ENCODE data around the gene GPR62. TPM values are rescaled to one million over a fixed set of nuclear protein-coding genes. Genes with fewer than 3 reads are reported as not detected.
"Not testable (repeated sequence)": the region's sequence is repeated elsewhere in the genome, so short reads cannot be mapped to it uniquely, and the experiment has no call there.

GPR62 gene
- total RNA-seq, 1 donor from 2014 or later: 0.07 TPM

GRCh38 chr3:51990501-51990971, 35.4 kb downstream of the GPR62 start:
- DNase-seq (ENCODE audit: low read depth, low spot score): not testable (repeated sequence)

GRCh38 chr3:51992017-51992682, 37.0 kb downstream of the GPR62 start:
- DNase-seq (ENCODE audit: low read depth, low spot score): no peak

GRCh38 chr3:51993657-51994056, 38.5 kb downstream of the GPR62 start:
- not testable (repeated sequence) for DNase-seq (ENCODE audit: low read depth, low spot score)

GRCh38 chr3:51994530-51994929, 39.3 kb downstream of the GPR62 start:
- DNase-seq (ENCODE audit: low read depth, low spot score): no peak

GRCh38 chr3:51995346-51996163, 40.4 kb downstream of the GPR62 start, which contains the start of gene RPL29:
Gene RPL29 (minus strand): TSS chr3:51995895. CDS start chr3:51995461, 434 bp downstream.
- DNase-seq (ENCODE audit: low read depth, low spot score): peak; percentile 88

GRCh38 chr3:51997172-51997571, 42.0 kb downstream of the GPR62 start:
- DNase-seq (ENCODE audit: low read depth, low spot score): no peak

GRCh38 chr3:51997935-51998596, 42.9 kb downstream of the GPR62 start:
- no peak for DNase-seq (ENCODE audit: low read depth, low spot score)

- no peak for DNase-seq (ENCODE audit: low read depth, low spot score)
These were observed 43.6 kb downstream of the GPR62 start for GRCh38 chr3:51998774-51999173.

- no peak for DNase-seq (ENCODE audit: low read depth, low spot score)
These were observed 44.7 kb downstream of the GPR62 start for GRCh38 chr3:51999846-52000245.

- DNase-seq (ENCODE audit: low read depth, low spot score): peak; percentile 20
These were observed 46.3 kb downstream of the GPR62 start for GRCh38 chr3:52001443-52001974.

- no peak for DNase-seq (ENCODE audit: low read depth, low spot score)
These were observed 47.6 kb downstream of the GPR62 start for GRCh38 chr3:52002748-52003147.

GRCh38 chr3:52004163-52004787, 49.1 kb downstream of the GPR62 start:
- no peak for DNase-seq (ENCODE audit: low read depth, low spot score)

GRCh38 chr3:52004906-52005395, 49.8 kb downstream of the GPR62 start:
- no peak for DNase-seq (ENCODE audit: low read depth, low spot score)

- DNase-seq (ENCODE audit: low read depth, low spot score): peak; percentile 22
These were observed 50.4 kb downstream of the GPR62 start for GRCh38 chr3:52005571-52005986.

GRCh38 chr3:52006017-52006819, 51.0 kb downstream of the GPR62 start:
- no peak for DNase-seq (ENCODE audit: low read depth, low spot score)

GRCh38 chr3:52006820-52007133, 51.6 kb downstream of the GPR62 start:
- DNase-seq (ENCODE audit: low read depth, low spot score): no peak

Data from pulmonary artery endothelial cell (primary cell).